B cell (primary cell): ENCODE measurements around the gene CCDC182.

ENCODE experiments used
- EZH2 ChIP-seq: IDR thresholded peaks from 2 replicates; pipeline ENCODE4 v1.6.1; 2012; ENCODE audit warnings: borderline replicate concordance, low read depth, mild to moderate bottlenecking, moderate library complexity, low read length; ENCODE audit not compliant: insufficient read depth, poor library complexity, severe bottlenecking
- TF ChIP-seq, protein P1 (sequence below): fragments of 200-600 bp; IDR thresholded peaks from one replicate; pipeline ENCODE4 v1.8.0; 2022; ENCODE audit warnings: antibody characterized with exemption, mild to moderate bottlenecking

DNA sequence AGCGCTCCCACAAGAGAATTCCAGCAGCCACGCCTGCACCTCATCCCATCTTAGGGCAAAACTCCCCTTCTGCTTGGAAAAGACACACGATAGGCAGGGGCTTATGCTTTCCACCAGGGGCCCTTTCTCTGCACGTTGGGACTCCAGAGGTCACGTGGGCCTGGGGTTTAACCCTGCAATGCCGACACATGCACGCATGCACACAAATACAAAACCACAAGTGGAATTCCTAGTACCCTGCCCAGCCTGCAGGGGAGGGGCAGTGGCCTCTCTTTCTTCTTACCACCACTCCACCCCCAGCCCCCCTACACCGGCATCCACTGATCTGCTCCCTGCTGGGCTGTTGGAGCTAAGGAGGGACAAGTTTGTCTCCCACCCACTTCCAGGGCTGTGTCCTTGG is 16.8 kb upstream of the CCDC182 start:
- TF ChIP-seq EZH2: no peak
- TF ChIP-seq, protein P1, sequence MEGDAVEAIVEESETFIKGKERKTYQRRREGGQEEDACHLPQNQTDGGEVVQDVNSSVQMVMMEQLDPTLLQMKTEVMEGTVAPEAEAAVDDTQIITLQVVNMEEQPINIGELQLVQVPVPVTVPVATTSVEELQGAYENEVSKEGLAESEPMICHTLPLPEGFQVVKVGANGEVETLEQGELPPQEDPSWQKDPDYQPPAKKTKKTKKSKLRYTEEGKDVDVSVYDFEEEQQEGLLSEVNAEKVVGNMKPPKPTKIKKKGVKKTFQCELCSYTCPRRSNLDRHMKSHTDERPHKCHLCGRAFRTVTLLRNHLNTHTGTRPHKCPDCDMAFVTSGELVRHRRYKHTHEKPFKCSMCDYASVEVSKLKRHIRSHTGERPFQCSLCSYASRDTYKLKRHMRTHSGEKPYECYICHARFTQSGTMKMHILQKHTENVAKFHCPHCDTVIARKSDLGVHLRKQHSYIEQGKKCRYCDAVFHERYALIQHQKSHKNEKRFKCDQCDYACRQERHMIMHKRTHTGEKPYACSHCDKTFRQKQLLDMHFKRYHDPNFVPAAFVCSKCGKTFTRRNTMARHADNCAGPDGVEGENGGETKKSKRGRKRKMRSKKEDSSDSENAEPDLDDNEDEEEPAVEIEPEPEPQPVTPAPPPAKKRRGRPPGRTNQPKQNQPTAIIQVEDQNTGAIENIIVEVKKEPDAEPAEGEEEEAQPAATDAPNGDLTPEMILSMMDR: no peak
